HEK293 (cell line): Measurements from ENCODE around the gene IL6R.

Source experiments
- CTCF ChIA-PET: fragments of 350-600 bp; formaldehyde crosslinking; extraction: SDS; loops from one replicate; lab custom pipeline; 2021; ENCODE audit warnings: antibody characterized with exemption; lab: Yijun Ruan, JAX
- POLR2A ChIA-PET: fragments of 300-600 bp; formaldehyde crosslinking; extraction: SDS; loops from one replicate; lab custom pipeline; 2020; ENCODE audit warnings: antibody characterized with exemption, inconsistent platforms; lab: Yijun Ruan, JAX
- H3K27ac ChIP-seq: fragments of 200-500 bp; sonication (Bioruptor generic); 2 replicates; pipeline ENCODE4 v1.5.1; 2014; ENCODE audit warnings: low read depth, low read length, control low read depth, inconsistent platforms; ENCODE audit errors: extremely low read depth
- H3K36me3 ChIP-seq, 2 experiments: fragments of 200-500 bp in 1 of 2; sonication (Bioruptor generic) in 1 of 2; 1 replicate in 1 of 2; 2 replicates in 1 of 2; pipeline ENCODE4 v1.5.1; 2014 to 2017; ENCODE audit warnings: inconsistent platforms in 2 of 2, low read length in 2 of 2; ENCODE audit not compliant: control insufficient read depth in 2 of 2, insufficient read depth in 1 of 2
- H3K4me1 ChIP-seq: fragments of 200-500 bp; sonication (Bioruptor generic); 2 replicates; pipeline ENCODE4 v1.5.1; 2014; ENCODE audit warnings: mild to moderate bottlenecking, low read length, inconsistent platforms; ENCODE audit not compliant: control insufficient read depth, insufficient read depth
- H3K4me3 ChIP-seq: 2 replicates; pipeline ENCODE4 v1.5.1; 2011; ENCODE audit warnings: low read depth, mild to moderate bottlenecking, control low read depth, low read length, moderate library complexity
- H3K9me3 ChIP-seq: fragments of 200-500 bp; sonication (Bioruptor generic); 2 replicates; pipeline ENCODE4 v1.5.1; 2014; ENCODE audit warnings: low read depth, low read length, inconsistent platforms; ENCODE audit not compliant: control insufficient read depth, insufficient read depth
- AEBP2 ChIP-seq: fragments of 450-650 bp; formaldehyde crosslinking; IDR thresholded peaks from 2 replicates; pipeline ENCODE4 v1.5.1; 2016; ENCODE audit warnings: missing biosample characterization, missing genetic modification characterization, borderline replicate concordance
- BCL11A ChIP-seq: fragments of 450-650 bp; formaldehyde crosslinking; IDR thresholded peaks from 2 replicates; pipeline ENCODE4 v1.5.1; 2016; ENCODE audit warnings: low read depth, missing biosample characterization, missing genetic modification characterization
- GLI4 ChIP-seq: fragments of 450-650 bp; formaldehyde crosslinking; IDR thresholded peaks from 2 replicates; pipeline ENCODE4 v1.5.1; 2016; ENCODE audit warnings: missing biosample characterization, missing genetic modification characterization
- KLF1 ChIP-seq: fragments of 450-650 bp; formaldehyde crosslinking; IDR thresholded peaks from 2 replicates; pipeline ENCODE4 v1.5.1; 2016; ENCODE audit warnings: missing biosample characterization, missing genetic modification characterization
- MZF1 ChIP-seq: fragments of 450-650 bp; formaldehyde crosslinking; IDR thresholded peaks from 2 replicates; pipeline ENCODE4 v1.5.1; 2017; ENCODE audit warnings: missing biosample characterization, missing genetic modification characterization, borderline replicate concordance
- PRDM10 ChIP-seq: fragments of 450-650 bp; formaldehyde crosslinking; IDR thresholded peaks from 2 replicates; pipeline ENCODE4 v1.5.1; 2016; ENCODE audit warnings: missing biosample characterization, missing genetic modification characterization
- ZFHX2 ChIP-seq: fragments of 450-650 bp; formaldehyde crosslinking; conservative IDR thresholded peaks from 2 replicates; pipeline ENCODE4 v1.5.1; 2016; ENCODE audit warnings: missing biosample characterization, missing genetic modification characterization
- ZNF169 ChIP-seq: fragments of 450-650 bp; formaldehyde crosslinking; IDR thresholded peaks from 2 replicates; pipeline ENCODE4 v1.5.1; 2016; ENCODE audit warnings: missing biosample characterization, missing genetic modification characterization
- ZNF24 ChIP-seq: fragments of 450-650 bp; formaldehyde crosslinking; IDR thresholded peaks from 2 replicates; pipeline ENCODE4 v1.5.1; 2016; ENCODE audit warnings: missing biosample characterization, missing genetic modification characterization
- ZNF26 ChIP-seq: fragments of 450-650 bp; formaldehyde crosslinking; IDR thresholded peaks from 2 replicates; pipeline ENCODE4 v1.5.1; 2016; ENCODE audit warnings: missing biosample characterization, missing genetic modification characterization
- ZNF266 ChIP-seq: fragments of 450-650 bp; formaldehyde crosslinking; IDR thresholded peaks from 2 replicates; pipeline ENCODE4 v1.5.1; 2016; ENCODE audit warnings: missing biosample characterization, missing genetic modification characterization, low read depth
- ZNF391 ChIP-seq: fragments of 450-650 bp; formaldehyde crosslinking; IDR thresholded peaks from 2 replicates; pipeline ENCODE4 v1.5.1; 2016; ENCODE audit warnings: low read depth, missing biosample characterization, missing genetic modification characterization, borderline replicate concordance
- ZNF426 ChIP-seq: fragments of 450-650 bp; formaldehyde crosslinking; IDR thresholded peaks from 2 replicates; pipeline ENCODE4 v1.5.1; 2017; ENCODE audit warnings: missing biosample characterization, missing genetic modification characterization, mild to moderate bottlenecking, inconsistent platforms, moderate library complexity
- ZNF48 ChIP-seq: fragments of 450-650 bp; formaldehyde crosslinking; IDR thresholded peaks from 2 replicates; pipeline ENCODE4 v1.5.1; 2016; ENCODE audit warnings: missing biosample characterization, missing genetic modification characterization
- ZNF549 ChIP-seq: fragments of 450-650 bp; IDR thresholded peaks from 2 replicates; pipeline ENCODE4 v1.5.1; 2018; ENCODE audit warnings: missing biosample characterization, missing genetic modification characterization, mild to moderate bottlenecking, inconsistent platforms, moderate library complexity
- ZNF571 ChIP-seq: fragments of 450-650 bp; formaldehyde crosslinking; IDR thresholded peaks from 2 replicates; pipeline ENCODE4 v1.5.0; 2017; ENCODE audit warnings: missing biosample characterization, missing genetic modification characterization
- ZNF585B ChIP-seq: fragments of 450-650 bp; formaldehyde crosslinking; IDR thresholded peaks from 2 replicates; pipeline ENCODE4 v1.5.1; 2016; ENCODE audit warnings: missing biosample characterization, missing genetic modification characterization
- ZNF624 ChIP-seq: fragments of 450-650 bp; formaldehyde crosslinking; IDR thresholded peaks from 2 replicates; pipeline ENCODE4 v1.5.1; 2017; ENCODE audit warnings: missing biosample characterization, missing genetic modification characterization
- ZNF704 ChIP-seq: fragments of 450-650 bp; formaldehyde crosslinking; IDR thresholded peaks from 2 replicates; pipeline ENCODE4 v1.5.1; 2016; ENCODE audit warnings: missing biosample characterization, missing genetic modification characterization
- ZNF785 ChIP-seq: fragments of 450-650 bp; formaldehyde crosslinking; IDR thresholded peaks from 2 replicates; pipeline ENCODE4 v1.5.1; 2016; ENCODE audit warnings: missing biosample characterization, missing genetic modification characterization
- TF ChIP-seq, protein P1 (sequence below): fragments of 450-650 bp; formaldehyde crosslinking; IDR thresholded peaks from 2 replicates; pipeline ENCODE4 v1.5.1; 2017; ENCODE audit warnings: missing biosample characterization, missing genetic modification characterization
- TF ChIP-seq, protein P2 (sequence below): fragments of 450-650 bp; formaldehyde crosslinking; IDR thresholded peaks from 2 replicates; pipeline ENCODE4 v1.5.1; 2016; ENCODE audit warnings: missing biosample characterization, missing genetic modification characterization

Gene IL6R

DNA sequence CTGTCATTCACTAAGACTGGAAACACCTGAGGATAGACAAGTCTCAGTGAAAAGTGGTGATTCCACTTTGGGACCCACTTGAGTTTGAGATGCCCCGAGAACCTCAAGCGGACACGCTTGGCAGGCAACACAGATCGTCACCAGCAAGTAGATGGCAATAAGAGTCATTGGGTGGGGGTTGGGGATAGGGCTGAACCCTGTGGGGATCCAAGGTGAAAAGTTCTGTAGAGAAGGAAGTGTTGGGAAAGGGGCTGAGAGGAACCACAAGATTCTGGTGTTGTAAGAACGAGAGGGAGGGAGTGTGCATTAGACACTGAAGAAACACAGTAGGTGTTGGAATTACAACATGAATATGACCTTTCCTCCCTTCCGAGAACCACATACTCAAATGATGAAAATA, 51.5 kb downstream of the IL6R start:
- ChIA-PET CTCF (no interaction called here), POLR2A (no interaction called here)
- no peaks in the 10 kb centered on the region for H3K36me3 ChIP-seq

GRCh38 chr1:154459080-154459479, 53.9 kb downstream of the IL6R start:
- Histone ChIP-seq H3K4me1 (no peaks in the 10 kb centered on the region), H3K36me3 (no peaks in the 10 kb centered on the region), H3K4me3 (no peak overlapping the region), H3K9me3 (no peaks in the 10 kb centered on the region), H3K27ac (no peak overlapping the region)
- POLR2A ChIA-PET = interaction anchor here (0.5 kb wide), 1 partner anchor 107 kb away, joined by 3 read pairs; no protein-coding TSS in a partner anchor
- CTCF ChIA-PET = interaction anchor here (1.3 to 1.4 kb wide), 3 partner anchors 20 to 88 kb away, joined by 3 to 5 read pairs (median 4); no protein-coding TSS in a partner anchor
- TF ChIP-seq ZNF704 (tag by site-specific recombination) (no peak), AEBP2 (no peak), MZF1 (tag by site-specific recombination) (no peak), ZNF48 (tag by site-specific recombination) (no peak), ZNF571 (tag by site-specific recombination) (no peak), KLF1 (no peak), ZNF391 (tag by site-specific recombination) (no peak), GLI4 (tag by site-specific recombination) (no peak), ZNF266 (tag by site-specific recombination) (no peak), ZFHX2 (tag by site-specific recombination) (no peak), BCL11A (tag by site-specific recombination) (no peak), ZNF169 (tag by site-specific recombination) (no peak), ZNF24 (tag by site-specific recombination) (no peak), PRDM10 (no peak), ZNF426 (tag by site-specific recombination) (no peak), ZNF785 (tag by site-specific recombination) (no peak), ZNF585B (tag by site-specific recombination) (no peak)
- TF ChIP-seq, protein P1, sequence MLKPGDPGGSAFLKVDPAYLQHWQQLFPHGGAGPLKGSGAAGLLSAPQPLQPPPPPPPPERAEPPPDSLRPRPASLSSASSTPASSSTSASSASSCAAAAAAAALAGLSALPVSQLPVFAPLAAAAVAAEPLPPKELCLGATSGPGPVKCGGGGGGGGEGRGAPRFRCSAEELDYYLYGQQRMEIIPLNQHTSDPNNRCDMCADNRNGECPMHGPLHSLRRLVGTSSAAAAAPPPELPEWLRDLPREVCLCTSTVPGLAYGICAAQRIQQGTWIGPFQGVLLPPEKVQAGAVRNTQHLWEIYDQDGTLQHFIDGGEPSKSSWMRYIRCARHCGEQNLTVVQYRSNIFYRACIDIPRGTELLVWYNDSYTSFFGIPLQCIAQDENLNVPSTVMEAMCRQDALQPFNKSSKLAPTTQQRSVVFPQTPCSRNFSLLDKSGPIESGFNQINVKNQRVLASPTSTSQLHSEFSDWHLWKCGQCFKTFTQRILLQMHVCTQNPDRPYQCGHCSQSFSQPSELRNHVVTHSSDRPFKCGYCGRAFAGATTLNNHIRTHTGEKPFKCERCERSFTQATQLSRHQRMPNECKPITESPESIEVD = no peak
- TF ChIP-seq, protein P2, sequence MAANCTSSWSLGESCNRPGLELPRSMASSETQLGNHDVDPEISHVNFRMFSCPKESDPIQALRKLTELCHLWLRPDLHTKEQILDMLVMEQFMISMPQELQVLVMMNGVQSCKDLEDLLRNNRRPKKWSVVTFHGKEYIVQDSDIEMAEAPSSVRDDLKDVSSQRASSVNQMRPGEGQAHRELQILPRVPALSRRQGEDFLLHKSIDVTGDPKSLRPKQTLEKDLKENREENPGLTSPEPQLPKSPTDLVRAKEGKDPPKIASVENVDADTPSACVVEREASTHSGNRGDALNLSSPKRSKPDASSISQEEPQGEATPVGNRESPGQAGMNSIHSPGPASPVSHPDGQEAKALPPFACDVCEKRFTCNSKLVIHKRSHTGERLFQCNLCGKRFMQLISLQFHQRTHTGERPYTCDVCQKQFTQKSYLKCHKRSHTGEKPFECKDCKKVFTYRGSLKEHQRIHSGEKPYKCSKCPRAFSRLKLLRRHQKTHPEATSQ (tag by site-specific recombination) = no peak

More for the DNA sequence above, 51.5 kb downstream of the IL6R start:
- no peaks in the 10 kb centered on the region for H3K9me3 ChIP-seq
- H3K4me3 ChIP-seq = no peak overlapping the region
- TF ChIP-seq ZNF624 (tag by site-specific recombination) = no peak
- no peak for TF ChIP-seq ZNF26 (tag by site-specific recombination)
- TF ChIP-seq ZNF549 (tag by site-specific recombination) = no peak
- H3K4me1 ChIP-seq = no peaks in the 10 kb centered on the region; the same call in 1 of the 2 replicates
- no peak overlapping the region for H3K27ac ChIP-seq
